SK-N-MC (cell line): Measurements from ENCODE around the gene MRPL55.

ENCODE experiments used
- EZH2 ChIP-seq: fragments of 200-600 bp; sonication (generic); IDR thresholded peaks from one replicate; pipeline ENCODE4 v1.6.1; 2017; ENCODE audit warnings: antibody characterized with exemption
- FOXP2 ChIP-seq: optimal IDR thresholded peaks from 2 replicates; pipeline ENCODE3; 2011; ENCODE audit warnings: mild to moderate bottlenecking, moderate library complexity; ENCODE audit not compliant: insufficient read depth; ENCODE audit errors: extremely low read length, control extremely low read depth
- POLR2AphosphoS5 ChIP-seq: IDR thresholded peaks from 2 replicates; pipeline ENCODE4 v1.6.1; 2012; ENCODE audit warnings: mild to moderate bottlenecking, low read depth, low read length, borderline replicate concordance

DNA sequence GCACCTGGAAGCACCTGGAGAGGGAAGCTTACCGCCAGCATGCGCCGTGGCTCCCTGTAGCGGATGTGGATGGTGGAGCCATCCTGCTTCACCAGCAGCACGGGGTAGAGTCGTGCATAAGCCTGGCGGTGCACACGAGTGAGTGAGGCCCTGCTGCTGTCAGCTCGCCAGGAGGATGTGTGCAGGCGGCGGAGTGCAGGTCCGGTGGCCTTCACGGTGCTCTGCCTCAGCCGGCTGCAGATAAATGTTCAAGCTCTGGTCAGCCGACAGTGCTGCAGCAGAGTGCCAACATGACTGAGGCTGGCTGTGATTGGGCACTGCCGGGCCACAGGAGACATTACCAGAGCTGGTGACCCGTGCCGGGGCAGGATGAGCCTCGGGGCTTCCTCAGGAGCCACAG lies 1.5 kb downstream of the MRPL55 start:
- TF ChIP-seq EZH2 (no peak), FOXP2 (no peak), POLR2AphosphoS5 (no peak)
